Astrocyte of the cerebellum (primary cell): Measurements from ENCODE around the gene PTPN21.

Experiments
- DNase-seq: peaks from one replicate; pipeline ENCODE4 v3.0.0-alpha.2; 2011; ENCODE audit warnings: low read depth
- H3K4me3 ChIP-seq: 2 replicates; pipeline ENCODE4 v1.5.1; 2011; ENCODE audit warnings: mild to moderate bottlenecking, low read depth, low read length, moderate library complexity
- in situ Hi-C: cut with HindIII; loops from 2 replicates; pipeline ENCODE4 v1.10.0; 2017; ENCODE audit warnings: low sequenced_read_pairs
- TF ChIP-seq, protein P1 (sequence below): IDR thresholded peaks from 2 replicates; pipeline ENCODE4 v1.5.1; 2012; ENCODE audit warnings: low read length, low read depth, moderate library complexity, mild to moderate bottlenecking; ENCODE audit errors: missing control alignments

The PTPN21 gene

DNA sequence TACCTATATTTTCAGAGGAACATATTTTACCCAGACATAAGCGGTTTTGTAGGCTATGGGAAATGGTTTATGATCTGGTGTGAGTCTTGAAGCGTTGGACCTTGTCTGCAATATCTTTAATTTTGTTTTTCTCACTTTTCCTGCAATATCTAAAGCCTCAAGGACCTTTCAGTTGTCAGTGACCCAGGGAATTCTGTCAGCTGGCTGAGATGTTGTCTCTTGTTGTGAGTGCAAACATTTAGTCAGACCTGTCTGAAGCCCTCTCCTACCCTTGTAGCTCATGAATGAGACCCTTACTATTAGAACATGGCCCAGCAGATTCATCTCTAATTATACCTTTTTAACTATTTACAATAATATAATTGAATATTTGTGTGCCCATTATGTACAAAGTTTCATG lies 115.7 kb downstream of the PTPN21 start:
- TF ChIP-seq, protein P1, sequence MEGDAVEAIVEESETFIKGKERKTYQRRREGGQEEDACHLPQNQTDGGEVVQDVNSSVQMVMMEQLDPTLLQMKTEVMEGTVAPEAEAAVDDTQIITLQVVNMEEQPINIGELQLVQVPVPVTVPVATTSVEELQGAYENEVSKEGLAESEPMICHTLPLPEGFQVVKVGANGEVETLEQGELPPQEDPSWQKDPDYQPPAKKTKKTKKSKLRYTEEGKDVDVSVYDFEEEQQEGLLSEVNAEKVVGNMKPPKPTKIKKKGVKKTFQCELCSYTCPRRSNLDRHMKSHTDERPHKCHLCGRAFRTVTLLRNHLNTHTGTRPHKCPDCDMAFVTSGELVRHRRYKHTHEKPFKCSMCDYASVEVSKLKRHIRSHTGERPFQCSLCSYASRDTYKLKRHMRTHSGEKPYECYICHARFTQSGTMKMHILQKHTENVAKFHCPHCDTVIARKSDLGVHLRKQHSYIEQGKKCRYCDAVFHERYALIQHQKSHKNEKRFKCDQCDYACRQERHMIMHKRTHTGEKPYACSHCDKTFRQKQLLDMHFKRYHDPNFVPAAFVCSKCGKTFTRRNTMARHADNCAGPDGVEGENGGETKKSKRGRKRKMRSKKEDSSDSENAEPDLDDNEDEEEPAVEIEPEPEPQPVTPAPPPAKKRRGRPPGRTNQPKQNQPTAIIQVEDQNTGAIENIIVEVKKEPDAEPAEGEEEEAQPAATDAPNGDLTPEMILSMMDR = no peak
- H3K4me3 ChIP-seq = no peak overlapping the region
- in situ Hi-C loops = no loop called here
- DNase-seq = no peak

DNA sequence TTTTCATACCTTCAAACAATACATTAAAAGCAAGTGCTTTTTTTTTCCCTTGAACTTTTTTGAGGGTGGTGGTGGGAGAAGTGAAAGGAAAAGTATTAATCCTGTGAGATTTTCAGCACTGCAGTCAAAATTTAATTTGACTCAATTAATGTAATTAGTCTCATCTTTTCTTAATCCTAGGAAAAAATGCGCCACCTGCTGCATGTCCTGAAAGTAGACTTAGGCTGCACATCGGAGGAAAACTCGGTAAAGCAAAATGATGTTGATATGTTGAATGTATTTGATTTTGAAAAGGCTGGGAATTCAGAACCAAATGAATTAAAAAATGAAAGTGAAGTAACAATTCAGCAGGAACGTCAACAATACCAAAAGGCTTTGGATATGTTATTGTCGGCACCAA lies 117.1 kb downstream of the PTPN21 start:
- in situ Hi-C loops = no loop called here
- no peak overlapping the region for H3K4me3 ChIP-seq
- TF ChIP-seq, protein P1 = peak; percentile 43
- no peak for DNase-seq

DNA sequence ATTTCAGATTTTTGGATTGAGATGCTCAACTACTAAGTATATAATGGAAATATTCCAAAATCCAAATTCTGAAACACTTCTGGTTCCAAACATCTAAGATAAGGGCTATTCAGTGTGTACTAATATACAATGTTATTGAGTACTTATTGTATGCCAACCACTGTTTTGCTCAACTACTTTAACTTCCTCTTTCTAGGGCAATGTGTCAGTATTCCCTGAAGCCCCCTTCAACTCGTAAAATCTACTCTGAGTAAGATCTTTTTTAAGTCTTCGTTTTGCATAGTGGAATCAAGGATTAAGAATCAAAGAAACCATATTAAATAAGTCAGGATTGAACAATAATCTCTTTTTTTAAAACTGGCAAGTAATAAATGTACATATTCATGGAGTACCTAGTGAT lies 123.8 kb downstream of the PTPN21 start:
- in situ Hi-C loops = no loop called here
- DNase-seq = no peak
- TF ChIP-seq, protein P1 = no peak
- no peak overlapping the region for H3K4me3 ChIP-seq

DNA sequence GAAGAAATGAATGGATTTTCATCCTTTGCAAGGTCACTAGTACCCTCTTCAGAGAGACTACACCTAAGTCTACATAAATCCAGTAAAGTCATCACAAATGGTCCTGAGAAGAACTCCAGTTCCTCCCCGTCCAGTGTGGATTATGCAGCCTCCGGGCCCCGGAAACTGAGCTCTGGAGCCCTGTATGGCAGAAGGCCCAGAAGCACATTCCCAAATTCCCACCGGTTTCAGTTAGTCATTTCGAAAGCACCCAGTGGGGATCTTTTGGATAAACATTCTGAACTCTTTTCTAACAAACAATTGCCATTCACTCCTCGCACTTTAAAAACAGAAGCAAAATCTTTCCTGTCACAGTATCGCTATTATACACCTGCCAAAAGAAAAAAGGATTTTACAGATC lies 128.5 kb downstream of the PTPN21 start:
- no peak overlapping the region for H3K4me3 ChIP-seq
- DNase-seq = peak; percentile 38
- in situ Hi-C loops = no loop called here
- TF ChIP-seq, protein P1 = no peak

DNA sequence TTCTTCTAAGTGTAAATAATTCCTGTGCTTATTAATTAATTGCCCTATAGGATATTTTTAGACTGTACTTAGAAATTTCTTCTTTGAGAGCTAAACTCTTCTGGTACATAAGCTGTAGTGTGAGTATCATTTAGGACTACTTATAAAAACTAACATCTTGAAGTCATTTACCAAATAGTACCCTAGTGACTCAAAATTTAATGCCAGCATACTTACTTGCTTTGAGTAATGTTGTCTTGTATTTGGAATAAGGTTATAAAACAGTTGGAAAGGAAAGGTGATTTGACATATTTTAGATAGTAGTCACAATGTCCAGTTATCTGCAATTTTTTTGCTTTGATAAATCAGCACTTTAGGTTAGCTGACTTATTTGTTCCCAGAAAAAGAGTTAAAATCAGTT lies 130.2 kb downstream of the PTPN21 start:
- no peak overlapping the region for H3K4me3 ChIP-seq
- TF ChIP-seq, protein P1 = no peak
- no peak for DNase-seq
- in situ Hi-C loops = no loop called here

DNA sequence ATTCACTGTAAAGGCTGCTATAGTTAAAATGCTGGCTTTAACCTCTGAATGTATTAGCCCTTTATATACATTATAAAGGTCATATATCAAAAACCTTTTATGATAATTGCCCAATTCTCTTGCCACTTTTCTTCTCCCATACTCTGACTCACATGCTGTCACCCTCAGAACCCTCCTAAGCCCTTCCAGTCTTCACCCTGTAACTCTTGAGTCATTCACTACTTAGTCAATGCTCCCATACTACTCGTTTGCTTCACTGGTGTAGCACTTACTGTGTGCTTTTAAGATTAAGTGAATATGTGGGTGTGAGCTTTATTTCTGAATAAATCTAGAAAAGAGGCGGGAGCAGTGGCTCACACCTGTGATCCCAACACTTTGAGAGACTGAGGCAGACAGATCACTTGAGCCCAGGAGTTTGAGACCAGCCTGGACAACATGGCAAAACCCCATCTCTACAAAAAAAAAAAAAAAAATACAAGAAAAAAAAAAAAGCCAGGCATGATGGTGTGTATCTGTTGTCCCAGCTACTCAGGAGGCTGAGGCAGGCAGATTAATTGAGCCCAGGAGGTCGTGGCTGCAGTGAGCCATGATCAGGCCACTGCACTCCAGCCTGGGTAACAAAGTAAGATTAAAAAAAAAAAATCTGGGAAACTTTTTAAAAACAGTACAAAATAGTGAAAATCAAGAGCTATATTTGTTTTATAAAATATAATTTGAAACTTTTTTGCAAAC lies 131.7 kb downstream of the PTPN21 start:
- in situ Hi-C loops = no loop called here
- DNase-seq = no peak
- no peak overlapping the region for H3K4me3 ChIP-seq
- TF ChIP-seq, protein P1 = no peak

DNA sequence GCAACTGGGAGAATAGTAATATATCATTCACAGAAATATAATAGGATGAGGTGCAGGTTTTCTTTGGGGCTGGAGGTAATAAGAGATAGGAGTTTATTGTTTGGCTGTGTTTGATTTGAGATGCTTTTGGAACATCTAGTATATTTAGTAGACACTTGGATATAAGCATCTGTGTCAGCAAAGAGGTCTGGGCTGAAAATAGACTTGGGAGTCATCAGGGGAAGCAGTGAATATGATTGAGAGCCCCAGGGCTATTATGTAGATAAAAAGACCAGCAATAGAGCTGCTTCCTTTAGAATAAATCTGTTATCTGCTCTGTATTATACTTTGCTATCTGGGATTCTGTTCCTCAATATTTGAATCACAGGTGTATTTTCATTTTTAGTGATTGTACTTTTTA lies 132.8 kb downstream of the PTPN21 start:
- DNase-seq = no peak
- TF ChIP-seq, protein P1 = no peak
- H3K4me3 ChIP-seq = no peak overlapping the region
- in situ Hi-C loops = no loop called here
